Spleen (tissue), 3 donors: Measurements from ENCODE around the gene KIF7.

ENCODE experiments used
- POLR2A ChIP-seq, 3 donors: fragments of 450-650 bp; IDR thresholded peaks; one replicate each; pipeline ENCODE4 v1.5.1; 2017; ENCODE audit warnings: antibody characterized with exemption in 3 of 3, mild to moderate bottlenecking in 1 of 3
- POLR2AphosphoS5 ChIP-seq, 3 donors: sonication (generic); formaldehyde crosslinking; IDR thresholded peaks; one replicate each; pipeline ENCODE4 v1.5.1; 2017; ENCODE audit warnings: antibody characterized with exemption in 3 of 3

DNA sequence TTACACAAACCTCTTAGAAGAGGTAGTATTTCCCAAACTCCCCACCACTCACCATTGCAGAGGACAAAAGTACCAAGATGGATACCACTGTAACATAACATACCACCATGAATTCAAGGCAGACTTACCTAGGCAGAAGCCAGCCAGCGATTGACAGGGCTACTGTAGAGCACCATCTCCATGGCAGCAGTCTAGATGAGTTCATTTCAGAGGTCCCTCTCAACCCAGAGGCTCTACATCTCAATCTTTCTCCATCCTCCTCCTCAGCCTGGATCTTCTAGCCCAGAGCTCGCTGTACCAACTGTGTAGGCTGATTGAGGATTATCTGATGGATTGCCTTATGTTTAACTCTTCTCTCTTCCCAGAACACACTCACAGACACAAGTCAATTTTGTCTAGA is 25.9 kb upstream of the KIF7 start:
- TF ChIP-seq POLR2AphosphoS5 (IDR thresholded peaks at IDR 0.05) = no peak
- TF ChIP-seq POLR2A (IDR thresholded peaks at IDR 0.05) = no peak
